Activated gamma-delta T cell (primary cell): ENCODE data around the gene CGB3.
"Not testable (repeated sequence)": the region's sequence is repeated elsewhere in the genome, so short reads cannot be mapped to it uniquely, and the experiment has no call there.

ENCODE experiments used
- DNase-seq: peaks from one replicate; lab custom pipeline; 2025; lab: John Stamatoyannopoulos, UW

The CGB3 gene

GRCh38 chr19:49042666-49043065, 18.5 kb upstream of the CGB3 start:
- DNase-seq, result not testable (repeated sequence)

DNA sequence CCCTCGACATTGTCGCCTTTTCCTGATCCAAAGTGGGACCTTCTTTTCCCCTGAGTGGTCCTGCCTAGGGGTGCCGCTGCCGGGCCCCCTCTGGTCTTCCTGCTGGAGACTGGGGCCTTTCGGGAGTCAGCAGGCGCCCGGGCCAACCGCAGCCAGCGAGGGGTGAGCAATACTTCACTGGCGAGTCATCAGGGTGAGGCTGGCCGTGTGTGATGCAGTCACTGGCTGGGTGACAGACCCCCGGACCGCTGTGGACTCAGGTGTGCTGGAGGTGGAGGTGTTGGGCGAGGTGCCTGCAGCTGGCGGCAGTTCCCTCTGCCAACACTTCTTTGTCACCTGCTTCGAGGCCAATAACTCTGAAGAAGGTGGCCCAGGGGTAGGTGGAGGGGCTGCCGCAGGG, 18.0 kb upstream of the CGB3 start:
- DNase-seq, result no peak

DNA sequence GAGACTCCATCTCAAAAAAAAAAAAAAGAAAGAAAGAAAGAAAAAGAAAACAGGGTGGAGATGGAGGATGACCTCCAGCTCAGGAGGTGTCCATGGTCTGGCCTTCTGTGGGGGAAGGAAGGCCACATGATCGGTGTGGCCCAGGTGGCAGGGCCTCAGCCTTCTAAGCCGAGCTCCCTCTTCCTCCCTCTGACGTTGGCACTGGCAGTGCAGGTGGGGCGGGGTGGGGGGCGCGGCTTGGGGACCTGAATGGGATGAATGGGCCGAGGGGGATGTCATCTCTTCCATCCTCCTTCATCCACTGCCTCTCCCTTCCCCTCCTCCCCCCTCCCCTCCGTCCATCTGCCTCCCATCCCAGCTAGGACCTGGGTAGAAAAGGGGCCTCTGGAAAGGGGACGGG, 15.6 kb upstream of the CGB3 start:
- DNase-seq, result not testable (repeated sequence)

DNA sequence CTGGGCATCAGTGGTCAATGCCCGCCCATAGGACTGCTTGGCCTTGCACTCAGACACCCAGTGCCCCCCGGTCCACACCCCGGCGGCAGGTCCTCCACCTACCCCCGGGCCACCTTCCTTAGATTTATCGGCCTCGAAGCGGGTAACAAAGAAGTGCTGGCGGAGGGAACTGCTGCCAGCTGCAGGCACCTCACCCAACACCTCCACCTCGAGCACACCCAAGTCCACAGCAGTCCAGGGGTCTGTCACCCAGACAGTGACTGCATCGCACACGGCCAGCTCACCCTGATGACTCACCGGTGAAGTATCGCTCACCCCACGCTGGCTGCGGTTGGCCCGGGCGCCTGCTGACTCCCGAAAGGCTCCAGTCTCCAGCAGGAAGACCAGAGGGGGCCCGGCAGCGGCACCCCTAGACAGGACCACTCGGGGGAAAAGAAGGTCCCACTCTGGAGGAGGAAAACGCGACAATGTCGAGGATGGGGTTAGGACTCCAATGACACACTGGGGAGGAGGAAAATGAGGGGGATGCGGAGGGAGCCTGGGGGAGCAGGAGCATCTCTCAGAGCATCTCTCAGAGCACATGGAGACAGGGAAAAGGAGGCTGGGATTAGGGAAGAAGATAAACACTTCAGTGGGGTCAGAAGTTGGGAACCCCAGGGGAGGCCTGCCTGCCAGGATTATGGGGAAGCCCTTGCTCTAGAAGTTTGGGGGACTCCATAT, 14.6 kb upstream of the CGB3 start:
- DNase-seq, result not testable (repeated sequence)

GRCh38 chr19:49038111-49038510, 14.0 kb upstream of the CGB3 start:
- DNase-seq, result not testable (repeated sequence)

- not testable (repeated sequence) for DNase-seq
Measured at GRCh38 chr19:49036815-49037214, 12.7 kb upstream of the CGB3 start, which contains the start of gene CGB1. CGB1 (minus strand) TSS chr19:49036895; CDS start chr19:49036711, 184 bp downstream.

- not testable (repeated sequence) for DNase-seq
Measured at GRCh38 chr19:49031642-49032301, 7.6 kb upstream of the CGB3 start, which contains the start of gene CGB2. CGB2 (plus strand) TSS chr19:49031890; CDS start chr19:49032096, 206 bp downstream.

- DNase-seq, result not testable (repeated sequence)
Measured at GRCh38 chr19:49030323-49030722, 6.2 kb upstream of the CGB3 start.

DNA sequence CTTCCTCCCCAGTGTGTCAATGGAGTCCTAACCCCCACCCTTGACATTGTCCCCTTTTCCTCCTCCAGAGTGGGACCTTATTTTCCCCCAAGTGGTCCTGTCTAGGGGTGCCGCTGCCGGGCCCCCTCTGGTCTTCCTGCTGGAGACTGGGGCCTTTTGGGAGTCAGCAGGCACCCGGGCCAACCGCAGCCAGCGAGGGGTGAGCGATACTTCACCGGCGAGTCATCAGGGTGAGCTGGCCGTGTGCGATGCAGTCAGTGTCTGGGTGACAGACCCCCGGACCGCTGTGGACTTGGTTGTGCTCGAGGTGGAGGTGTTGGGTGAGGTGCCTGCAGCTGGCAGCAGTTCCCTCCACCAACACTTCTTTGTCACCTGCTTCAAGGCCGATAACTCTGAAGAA, 5.6 kb upstream of the CGB3 start:
- DNase-seq, result not testable (repeated sequence)

- DNase-seq, result not testable (repeated sequence)
Measured at GRCh38 chr19:49028686-49029085, 4.6 kb upstream of the CGB3 start.

GRCh38 chr19:49025599-49025998, 1.5 kb upstream of the CGB3 start:
- not testable (repeated sequence) for DNase-seq

- DNase-seq, result not testable (repeated sequence)
Measured at GRCh38 chr19:49025088-49025487, 955 bp upstream of the CGB3 start.

GRCh38 chr19:49022116-49022515, 2.0 kb downstream of the CGB3 start:
- no peak for DNase-seq

DNA sequence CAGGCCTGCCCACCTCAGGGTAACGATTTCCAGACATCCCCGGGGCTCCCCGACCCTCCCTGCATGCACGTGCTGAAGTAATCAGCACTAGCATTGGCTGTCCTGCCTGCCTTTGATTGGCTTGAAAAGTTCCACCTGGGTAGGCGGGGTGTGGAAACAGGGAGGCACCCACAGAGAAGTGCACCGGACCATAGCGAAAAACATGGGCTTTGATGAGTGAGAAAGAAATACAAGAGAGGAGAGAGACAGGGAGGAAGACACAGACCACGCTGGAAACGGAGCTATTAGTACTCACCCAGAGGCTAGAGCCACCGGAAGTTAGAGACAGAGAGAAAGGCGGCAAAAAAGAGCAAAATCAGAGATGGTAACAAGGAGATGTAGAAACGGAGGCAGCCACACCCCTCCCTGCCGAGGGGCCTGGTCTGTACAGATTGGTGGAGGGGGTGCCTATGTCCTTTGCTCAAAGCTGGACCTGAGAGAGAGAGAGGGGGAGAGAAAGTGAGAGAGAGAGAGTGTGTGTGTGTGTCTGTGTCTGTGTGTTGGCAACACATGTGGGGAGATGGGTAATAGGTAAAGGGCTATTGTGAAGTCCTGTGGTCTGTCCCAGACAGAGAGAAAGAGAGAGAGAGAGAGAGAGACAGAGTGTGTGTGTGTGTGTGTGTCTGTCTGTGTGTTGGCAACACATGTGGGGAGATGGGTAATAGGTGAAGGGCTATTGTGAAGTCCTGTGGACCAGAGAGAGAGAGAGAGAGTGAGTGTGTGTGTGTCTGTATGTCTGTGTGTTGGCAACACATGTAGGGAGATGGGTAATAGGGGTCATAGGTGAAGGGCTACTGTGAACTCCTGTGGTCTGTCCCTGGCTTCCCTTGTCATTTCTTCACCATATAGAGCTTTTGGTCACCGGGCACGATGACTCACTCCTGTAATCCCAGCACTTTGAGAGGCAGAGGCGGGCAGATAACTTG, 2.9 kb downstream of the CGB3 start:
- no peak for DNase-seq

GRCh38 chr19:49020342-49020741, 3.8 kb downstream of the CGB3 start:
- no peak for DNase-seq

- peak; percentile 38 for DNase-seq
Measured at GRCh38 chr19:49019242-49019932, 4.7 kb downstream of the CGB3 start.

- not testable (repeated sequence) for DNase-seq
Measured at GRCh38 chr19:49018388-49019241, 5.5 kb downstream of the CGB3 start.

- peak; percentile 52 for DNase-seq
Measured at GRCh38 chr19:49017666-49018351, 6.3 kb downstream of the CGB3 start.

DNA sequence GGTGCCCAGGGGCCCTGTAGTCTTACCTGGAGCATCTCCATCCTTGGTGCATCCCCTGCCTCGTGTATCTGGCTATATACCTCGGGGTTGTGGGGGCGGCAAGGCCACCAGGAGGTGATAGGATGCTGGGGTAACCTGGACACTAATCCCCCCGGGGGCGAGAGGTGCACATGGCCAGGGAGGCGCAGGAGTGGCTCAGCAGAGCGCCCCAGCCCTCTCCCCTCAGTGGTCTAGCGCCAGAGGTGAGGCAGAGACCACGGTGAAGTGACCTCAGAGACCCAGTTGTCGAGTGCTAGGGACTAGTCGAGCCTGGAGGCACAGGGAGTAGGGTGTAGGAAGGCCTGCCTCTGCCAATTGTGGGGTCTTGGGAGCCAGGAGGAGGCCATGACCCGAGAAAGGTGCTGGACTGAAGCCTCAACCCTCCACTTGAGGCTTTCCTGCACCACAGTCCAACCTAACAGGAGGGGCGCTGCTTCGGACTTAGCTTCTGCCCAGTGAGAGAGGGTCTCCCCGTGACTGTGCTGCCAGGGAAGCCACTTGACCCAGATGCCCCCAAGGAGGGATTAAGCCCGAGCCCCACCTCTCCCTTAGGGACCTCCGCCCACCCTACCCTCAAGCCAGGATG, 7.0 kb downstream of the CGB3 start, which contains the start of gene LHB:
Gene LHB, minus strand, starts transcription at position 51 of the 625 bp plus-strand sequence. Its CDS starts 10 bp downstream, at position 41.
- no peak for DNase-seq
